GM19043 (cell line): ENCODE data around the gene CSN1S1.
"Not testable (repeated sequence)": the region's sequence is repeated elsewhere in the genome, so short reads cannot be mapped to it uniquely, and the experiment has no call there.

Source experiments
- ATAC-seq: cut with Tn5 transposase; IDR thresholded peaks from one replicate; pipeline ENCODE4 v1.9.1; 2021; ENCODE audit warnings: low read depth; ENCODE audit not compliant: unreplicated experiment

CSN1S1 gene

DNA sequence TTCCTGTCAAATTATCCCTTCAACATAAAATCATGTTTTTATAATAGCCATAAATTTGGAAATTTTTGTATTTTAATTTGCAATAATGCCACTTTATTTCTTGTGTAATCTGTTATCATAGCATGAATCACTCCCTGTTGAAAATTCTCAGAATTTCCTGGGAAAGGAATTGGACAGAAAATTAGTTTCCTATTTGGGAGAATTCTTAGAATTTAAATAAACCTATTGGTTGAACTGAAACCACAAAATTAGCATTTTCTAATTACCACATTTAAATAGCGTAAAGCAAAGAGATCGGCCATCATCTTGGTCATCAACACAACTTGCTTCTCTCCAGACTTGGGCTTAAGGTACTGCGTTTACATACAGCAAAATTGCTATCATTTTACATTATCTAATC is at the start of gene CSN1S1:
Gene CSN1S1 (plus strand): TSS at position 301 of the 400 bp plus-strand sequence. CDS start 1,488 bp downstream, outside the sequence.
- no peak for ATAC-seq

GRCh38 chr4:69881173-69881773 is 49.6 kb upstream of the CSN1S1 start:
- peak; percentile 79 for ATAC-seq

DNA sequence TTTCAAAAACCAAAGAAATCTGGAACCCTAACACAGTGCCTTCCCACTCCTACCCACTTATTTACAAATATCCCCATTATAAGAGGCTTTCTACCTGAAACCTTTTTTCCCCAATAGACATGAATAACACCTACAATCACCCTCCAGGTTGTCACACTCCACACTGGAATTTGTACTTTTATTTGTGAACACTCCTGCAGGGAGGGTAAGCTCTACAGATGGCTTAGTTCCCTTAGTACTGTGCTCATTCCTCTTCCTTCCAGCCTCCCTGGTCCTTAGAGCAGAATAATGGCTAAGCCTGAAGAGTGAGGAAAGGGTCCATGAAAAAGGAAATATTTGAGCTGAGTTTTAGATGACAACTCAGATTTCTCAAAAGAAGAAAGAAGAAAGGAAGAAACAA is 48.7 kb upstream of the CSN1S1 start:
- no peak for ATAC-seq

GRCh38 chr4:69888336-69888735 is 42.5 kb upstream of the CSN1S1 start:
- no peak for ATAC-seq

DNA sequence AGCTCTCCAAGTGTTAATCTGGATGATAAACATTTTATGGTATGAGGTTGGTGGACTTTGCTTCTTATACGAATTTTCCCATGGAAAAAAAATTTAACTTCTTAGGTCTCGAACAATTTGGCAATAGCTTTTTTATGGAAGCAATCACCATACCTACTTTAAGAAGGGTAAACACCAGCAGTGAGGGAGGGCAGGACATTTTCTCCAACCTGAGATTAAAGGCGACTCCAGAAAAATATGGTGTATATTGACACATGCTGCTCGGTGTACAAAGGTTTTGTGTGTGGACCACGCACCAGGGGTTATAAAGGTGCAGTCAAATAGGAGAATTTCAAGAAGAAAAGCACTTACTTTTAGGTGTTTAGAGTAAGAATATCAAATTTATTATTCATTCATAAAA is 36.7 kb upstream of the CSN1S1 start:
- no peak for ATAC-seq

DNA sequence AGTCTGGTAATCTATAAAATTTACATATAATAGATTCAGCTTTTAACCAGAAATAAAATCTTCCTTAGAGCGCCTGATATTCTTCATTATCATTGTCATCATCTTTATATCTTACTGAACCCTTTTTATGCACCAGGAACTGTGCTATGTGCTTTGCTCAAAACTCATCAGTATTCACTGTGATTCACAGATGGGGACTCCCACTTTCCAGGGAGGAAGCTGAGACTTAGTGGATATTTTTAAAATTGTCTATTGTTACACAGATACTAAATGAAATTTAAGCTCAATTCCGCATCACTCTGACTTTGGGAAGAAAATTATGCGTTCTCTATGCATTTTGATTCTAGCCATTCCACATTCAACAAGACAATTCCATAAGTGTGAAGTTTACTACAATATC is 36.1 kb upstream of the CSN1S1 start:
- ATAC-seq: no peak

DNA sequence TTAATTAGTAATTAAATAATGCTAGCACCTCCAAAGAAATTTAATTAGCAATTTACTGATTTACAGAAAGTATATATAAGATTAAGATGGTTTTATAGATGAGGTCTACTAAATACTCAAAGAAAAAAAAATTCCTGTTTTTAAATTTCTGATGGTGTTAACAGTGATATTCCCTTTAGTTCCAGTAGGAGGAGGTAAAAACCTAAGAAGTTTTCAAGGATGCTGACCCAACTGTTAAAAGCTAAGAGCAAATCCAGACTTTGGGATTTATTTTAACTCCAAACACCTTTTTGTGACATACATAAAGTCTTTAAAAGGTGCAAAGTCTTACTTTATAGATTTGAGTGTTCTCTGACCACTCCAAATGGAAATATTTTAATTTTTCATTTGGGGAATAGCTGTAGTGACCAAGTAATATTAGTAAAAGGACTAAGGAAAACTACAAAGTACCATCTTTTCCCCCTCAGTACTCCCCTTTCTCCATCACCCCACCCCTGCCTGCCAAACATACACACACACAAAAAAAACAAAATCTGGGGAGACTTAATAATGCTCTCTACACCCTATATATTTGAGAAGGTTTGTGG is 34.2 kb upstream of the CSN1S1 start:
- no peak for ATAC-seq

- ATAC-seq: no peak
Measured at GRCh38 chr4:69907151-69907550, 23.7 kb upstream of the CSN1S1 start.

DNA sequence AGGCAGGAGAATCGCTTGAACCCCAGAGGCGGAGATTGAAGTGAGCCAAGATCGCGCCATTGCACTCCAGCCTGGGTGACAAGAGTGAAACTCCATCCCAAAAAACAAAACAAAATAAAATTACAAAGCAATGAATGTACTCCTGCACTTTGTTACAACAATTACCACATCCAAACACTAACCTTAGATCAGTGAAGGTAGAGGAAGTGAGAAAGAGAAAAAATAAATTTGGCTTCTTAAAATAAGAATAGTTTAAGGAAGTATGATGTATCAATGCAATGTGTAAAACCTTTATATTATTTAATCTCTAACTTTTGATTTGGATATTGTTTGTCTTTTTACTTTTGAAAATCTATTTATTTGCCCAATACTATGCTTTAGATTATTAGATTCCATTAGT is 21.7 kb upstream of the CSN1S1 start:
- peak; percentile 42 for ATAC-seq

DNA sequence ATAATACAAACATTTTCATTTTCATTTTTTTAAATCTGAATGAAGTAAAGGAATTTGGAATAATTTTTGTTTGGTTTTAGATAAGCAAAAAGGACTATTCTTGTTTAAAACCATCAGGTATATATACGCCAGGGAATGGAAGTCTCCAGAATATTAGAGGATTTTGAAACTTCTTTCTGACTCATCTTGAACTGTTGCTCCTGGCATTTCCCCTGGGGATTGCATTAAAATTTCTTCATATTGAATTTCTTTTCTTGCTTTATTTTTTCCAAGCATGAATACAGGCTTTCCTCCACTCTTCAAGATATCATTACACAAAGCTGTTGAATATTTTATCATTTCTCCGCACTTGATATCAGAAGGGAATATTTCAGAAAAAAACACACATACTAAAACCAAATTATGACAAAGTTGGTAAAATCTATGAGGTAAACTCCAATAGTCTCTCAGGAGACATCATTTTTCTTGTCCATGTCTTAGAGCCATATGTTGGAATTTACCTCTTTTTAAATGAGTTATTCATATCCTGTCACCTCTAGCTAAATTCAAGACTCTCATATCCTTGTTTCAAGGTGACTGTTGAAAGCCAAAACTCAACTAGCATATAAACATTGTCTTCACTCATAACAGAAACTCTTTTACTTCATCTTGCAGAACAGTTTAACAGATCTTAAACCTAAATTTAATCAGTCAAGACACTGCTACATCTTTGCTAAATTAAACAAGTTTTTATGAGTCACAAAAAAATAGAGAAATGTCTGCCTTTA is 20.7 kb upstream of the CSN1S1 start:
- ATAC-seq: peak; percentile 56

DNA sequence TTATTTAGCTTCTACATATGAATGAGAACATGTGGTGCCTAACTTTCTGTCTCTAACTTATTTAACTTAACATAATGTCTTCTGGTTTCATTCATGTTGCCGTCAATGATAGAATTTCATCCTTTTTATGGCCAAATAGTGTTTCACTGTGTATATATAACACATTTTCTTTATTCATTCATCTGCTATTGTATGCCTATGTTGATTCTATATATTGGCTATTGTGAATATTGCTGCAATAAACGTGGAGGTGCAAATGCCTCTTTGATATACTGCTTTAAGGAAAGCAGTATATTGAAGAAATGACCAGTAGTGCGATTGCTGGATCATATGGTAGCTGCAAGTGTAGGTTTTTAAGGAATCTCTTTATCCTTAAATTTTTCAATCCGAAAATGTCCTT is 10.0 kb upstream of the CSN1S1 start:
- no peak for ATAC-seq

GRCh38 chr4:69923782-69924410 is 7.0 kb upstream of the CSN1S1 start:
- ATAC-seq: not testable (repeated sequence)

- ATAC-seq: no peak
Measured at GRCh38 chr4:69934150-69934549, 3.3 kb downstream of the CSN1S1 start.

DNA sequence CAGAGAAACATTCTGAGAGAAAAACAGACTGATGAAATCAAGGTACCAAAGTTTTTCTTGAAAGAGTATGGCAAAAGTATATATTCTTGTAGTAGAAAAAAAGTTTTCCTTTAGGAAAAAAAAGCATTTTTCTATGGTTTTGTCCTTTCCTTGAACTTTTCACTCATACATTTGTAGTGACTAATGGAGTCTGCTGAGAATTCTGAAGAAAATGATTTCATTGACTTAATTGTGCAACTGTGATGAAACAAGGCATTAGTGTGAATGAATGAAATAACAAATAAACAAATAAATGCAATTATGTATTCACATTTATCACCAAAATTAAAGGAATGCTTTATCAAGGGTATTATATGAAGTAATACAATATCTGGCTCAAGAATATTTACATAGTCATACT is 5.7 kb downstream of the CSN1S1 start:
- no peak for ATAC-seq

- ATAC-seq: no peak
Measured at GRCh38 chr4:69951602-69952001, 20.7 kb downstream of the CSN1S1 start.

DNA sequence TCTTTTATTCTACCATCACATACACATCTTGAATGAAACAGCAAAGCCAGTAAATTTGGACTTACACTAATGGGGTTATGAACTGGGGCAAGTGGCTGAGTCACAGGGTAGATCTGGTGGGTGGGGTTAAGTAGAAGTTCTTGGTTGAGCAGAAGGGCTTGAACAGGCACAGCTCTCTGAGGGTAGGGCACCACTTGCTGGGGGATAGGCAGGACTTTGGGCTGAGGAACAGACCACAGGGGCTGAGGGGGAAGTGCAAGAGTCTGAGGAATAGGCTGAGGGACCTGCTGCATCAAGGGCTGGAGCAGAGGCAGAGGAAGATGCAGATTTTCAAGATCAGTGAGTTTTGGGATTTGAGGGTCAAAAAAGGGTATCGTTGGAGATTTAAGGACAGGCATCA is 26.3 kb downstream of the CSN1S1 start:
- ATAC-seq: no peak

- ATAC-seq: no peak
Measured at GRCh38 chr4:69965628-69966027, 34.8 kb downstream of the CSN1S1 start, which contains the start of gene CSN2. TSS of gene CSN2 (minus strand) at chr4:69965728. CDS start at chr4:69960995, 4,733 bp downstream.

DNA sequence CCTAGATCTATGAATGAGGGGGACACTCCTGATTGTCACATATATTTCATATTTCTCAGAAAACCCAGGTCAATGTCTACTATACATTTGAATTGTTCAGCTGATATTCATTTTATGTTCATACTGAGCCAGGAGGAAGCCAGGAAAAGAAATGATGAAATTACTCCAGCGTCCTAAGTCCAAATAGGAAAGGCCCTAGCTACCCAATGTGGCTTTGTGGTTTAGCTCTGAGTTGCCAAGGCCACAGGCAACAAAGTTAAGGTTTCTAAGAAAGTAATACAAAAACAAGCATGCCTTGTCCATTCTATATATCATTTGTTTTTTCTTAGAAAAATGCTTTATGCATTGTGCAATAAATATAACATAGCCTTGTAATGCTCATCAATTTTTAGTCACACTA is 39.2 kb downstream of the CSN1S1 start:
- no peak for ATAC-seq

GRCh38 chr4:69974631-69975030 is 43.8 kb downstream of the CSN1S1 start:
- ATAC-seq: no peak

- ATAC-seq: no peak
Measured at GRCh38 chr4:69977582-69977981, 46.7 kb downstream of the CSN1S1 start.

- ATAC-seq: no peak
Measured at GRCh38 chr4:69984030-69984443, 53.2 kb downstream of the CSN1S1 start.
